T-helper 1 cell (primary cell): ENCODE data around the gene LRCOL1.
"Not testable (repeated sequence)": the region's sequence is repeated elsewhere in the genome, so short reads cannot be mapped to it uniquely, and the experiment has no call there.

Experiments used
- DNase-seq, 5 donors: peaks; one replicate each; pipeline ENCODE4 v3.0.0-alpha.2; 2012 to 2020

Gene LRCOL1

DNA sequence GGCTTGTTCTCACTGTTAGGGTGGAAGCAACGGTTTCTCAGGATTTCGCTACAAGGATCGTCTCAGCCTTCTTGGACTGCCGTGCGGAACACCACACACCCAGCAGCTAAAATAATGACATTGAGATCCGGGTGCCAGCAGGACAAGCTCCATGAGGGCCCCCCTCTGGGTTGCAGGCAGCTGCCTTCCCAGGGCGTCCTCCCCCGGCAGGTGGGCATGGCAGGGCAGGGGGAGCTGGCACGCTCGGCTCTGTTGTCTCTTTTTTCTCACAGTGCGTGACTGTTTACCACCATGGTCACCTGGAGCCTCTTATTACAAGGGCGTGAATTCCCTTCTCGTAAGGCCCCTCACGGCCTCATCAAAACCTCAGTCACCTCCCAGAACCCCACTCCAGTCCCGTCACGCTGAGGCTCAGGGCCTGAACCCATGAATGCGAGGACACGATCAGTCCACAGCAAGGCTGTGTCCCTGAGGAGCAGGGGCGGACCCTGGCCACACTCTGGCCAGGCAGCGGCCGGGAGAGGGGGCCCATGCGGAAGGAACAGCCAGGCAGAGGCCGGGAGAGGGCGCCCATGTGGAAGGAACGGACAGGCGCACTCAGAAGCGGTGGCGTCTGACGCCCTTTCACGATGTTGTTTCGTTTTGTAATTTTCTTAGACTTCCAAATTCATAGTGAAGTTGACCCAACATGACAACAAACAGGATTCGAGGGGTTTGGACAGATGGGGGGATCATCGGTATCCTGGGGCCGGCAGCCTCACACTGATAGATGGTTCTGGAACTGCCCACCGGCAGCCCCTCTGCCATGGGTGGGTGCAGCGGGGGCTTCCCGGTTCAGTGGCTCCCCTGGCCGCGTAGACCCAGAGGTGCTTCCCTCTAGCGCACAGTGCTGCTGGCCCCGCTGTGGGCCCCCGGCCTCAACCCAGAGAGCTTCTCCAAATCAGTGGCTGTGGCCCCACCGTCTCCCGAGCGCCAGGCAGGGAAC, 10.0 kb downstream of the LRCOL1 start:
- DNase-seq = peak in 1 of 5 donors; percentile 36

DNA sequence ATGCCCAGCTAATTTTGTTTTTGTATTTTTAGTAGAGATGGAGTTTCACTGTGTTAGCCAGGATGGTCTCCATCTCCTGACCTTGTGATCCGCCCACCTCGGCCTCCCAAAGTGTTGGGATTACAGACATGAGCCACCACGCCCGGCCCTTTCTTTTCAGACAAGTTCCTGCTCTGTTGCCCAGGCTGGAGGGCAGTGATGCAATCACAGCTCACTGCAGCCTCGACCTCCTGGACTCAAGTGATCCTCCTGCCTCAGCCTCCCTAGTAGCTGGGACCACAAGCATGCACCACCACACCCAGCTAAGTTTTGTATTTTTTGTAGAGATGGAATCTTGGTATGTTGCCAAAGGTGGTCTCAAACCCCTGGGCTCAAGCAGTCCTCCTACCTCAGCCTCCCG, 10.9 kb downstream of the LRCOL1 start:
- not testable (repeated sequence) for DNase-seq

DNA sequence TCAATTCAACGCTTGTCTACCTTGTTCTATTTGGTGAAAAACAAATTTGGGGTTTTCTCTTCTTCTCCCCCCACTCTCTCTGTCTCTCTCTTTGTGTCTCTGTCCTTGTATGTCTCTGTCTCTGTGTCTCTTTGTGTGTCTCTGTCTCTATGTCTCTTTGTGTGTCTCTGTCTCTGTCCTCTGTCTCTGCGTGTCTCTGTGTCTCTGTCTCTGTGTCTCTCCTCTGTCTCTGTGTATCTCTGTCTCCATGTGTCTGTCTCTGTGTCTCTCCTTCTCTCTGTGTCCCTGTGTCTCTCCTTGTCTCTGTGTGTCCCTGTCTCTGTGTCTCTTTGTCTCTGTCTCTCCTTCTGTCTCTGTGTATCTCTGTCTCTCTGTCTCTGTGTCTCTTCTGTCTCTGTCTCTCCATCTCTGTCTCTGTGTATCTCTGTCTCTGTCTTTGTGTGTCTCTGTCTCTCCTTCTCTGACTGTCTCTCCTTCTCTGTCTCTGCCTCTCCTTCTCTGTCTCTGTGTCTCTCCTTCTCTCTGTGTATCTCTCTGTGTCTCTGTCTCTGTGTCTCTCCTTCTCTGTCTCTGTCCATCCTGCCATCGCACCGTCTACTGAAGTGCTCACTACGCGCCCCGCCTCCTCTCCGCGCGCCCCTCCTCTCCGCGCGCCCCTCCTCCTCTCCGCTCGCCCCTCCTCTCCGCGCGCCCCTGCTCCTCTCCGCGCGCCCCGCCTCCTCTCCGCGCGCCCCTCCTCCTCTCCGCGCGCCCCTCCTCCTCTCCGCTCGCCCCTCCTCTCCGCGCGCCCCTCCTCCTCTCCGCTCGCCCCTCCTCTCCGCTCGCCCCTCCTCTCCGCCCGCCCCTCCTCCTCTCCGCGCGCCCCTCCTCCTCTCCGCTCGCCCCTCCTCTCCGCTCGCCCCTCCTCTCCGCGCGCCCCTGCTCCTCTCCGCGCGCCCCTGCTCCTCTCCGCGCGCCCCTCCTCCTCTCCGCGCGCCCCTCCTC, 12.8 kb downstream of the LRCOL1 start:
- no peak for DNase-seq

DNA sequence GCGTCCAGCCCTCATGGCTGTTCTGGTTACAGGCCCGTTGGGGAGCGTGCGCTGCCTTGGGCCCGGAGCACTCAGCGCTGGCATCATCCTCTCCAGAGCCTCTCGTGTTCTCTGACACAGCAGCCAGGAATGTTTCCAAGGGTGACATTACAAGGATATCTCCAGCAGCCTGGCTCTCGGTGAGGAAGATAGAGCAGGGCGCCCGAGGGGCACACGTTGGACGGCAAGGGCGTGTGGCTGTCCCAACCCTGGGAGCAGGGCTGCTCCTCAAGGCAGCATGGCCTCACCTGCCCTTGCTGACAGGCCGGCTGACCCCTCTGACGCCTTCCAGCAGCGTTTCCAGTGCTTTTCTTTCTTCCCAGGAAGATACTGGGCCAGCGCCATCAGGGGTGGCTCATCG, 14.4 kb downstream of the LRCOL1 start:
- DNase-seq = no peak

DNA sequence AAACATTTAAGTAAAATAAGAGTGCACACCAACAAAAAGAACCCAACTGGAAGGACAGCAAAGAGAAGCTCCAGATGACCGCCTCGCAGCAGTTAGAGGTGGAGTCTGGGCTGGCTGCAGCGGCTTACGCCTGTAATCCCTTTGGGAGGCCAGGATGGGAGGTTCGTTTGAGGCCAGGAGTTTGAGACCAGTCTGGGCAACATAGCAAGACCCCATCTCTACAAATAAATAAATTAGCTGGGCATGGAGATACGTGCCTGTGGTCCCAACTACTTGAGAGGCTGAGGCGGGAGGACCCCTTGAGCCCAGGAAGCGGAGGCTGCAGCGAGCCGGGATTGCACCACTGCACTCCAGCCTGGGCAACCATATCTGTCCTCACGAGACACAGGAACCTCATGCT, 15.2 kb downstream of the LRCOL1 start:
- no peak for DNase-seq

DNA sequence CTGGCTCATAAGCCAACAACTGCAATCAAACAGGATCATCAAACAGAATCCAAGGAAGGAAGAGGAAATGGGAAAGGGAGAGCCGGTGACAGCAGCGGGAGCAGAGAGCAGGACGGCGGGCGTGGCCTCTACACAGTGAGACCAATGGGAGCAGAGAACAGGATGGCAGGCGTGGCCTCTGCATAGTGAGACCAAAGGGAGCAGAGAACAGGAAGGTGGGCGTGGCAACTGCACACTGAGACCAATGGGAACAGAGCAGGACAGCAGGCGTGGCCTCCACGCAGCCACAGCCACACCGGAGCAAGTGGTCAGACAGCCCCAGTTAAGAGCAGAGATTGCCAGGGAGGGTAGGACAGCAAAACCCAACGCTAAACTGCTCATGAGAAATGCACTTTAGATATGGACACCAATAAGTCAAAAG, 16.4 kb downstream of the LRCOL1 start:
- DNase-seq = peak in 1 of 5 donors; percentile 17

DNA sequence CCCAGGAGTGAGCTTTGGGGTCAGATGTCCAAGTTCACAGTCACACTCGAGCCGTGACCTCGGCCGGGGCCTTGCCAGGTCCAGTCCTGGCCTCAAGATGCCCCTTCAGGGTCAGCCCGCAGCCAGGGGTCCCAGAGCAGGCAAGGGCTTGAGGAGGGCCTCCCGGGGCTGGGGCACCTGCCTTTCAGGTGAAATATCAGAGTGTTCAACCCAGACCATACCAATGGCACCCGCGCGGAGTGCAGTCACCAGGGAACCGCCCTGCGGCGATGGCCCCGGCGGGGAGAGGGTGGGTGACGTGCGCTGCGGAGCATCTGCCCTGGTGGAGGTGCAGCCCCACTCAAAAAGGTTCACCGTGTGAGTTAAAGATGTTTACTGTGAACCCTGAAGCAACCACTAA, 16.9 kb downstream of the LRCOL1 start:
- DNase-seq = no peak

DNA sequence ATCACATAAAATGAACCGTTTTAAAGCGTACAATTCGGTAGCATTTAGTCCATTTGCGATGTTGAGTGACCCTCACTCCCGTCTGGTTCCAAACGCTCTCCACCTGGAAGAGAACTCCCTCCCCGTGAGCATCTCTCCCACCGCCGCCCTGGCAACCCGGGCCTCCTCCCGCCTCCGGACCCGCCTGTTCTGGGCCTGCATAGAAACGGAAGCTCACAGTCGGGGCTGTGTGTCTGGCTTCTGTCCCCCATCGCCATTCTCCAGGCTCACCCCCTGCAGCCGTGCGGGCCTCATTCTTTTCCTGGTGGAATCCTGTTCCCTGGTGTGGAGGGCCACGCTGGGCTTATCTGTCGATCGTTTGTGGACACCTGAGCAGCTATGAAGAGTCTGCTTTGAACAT, 17.3 kb downstream of the LRCOL1 start:
- DNase-seq = no peak

DNA sequence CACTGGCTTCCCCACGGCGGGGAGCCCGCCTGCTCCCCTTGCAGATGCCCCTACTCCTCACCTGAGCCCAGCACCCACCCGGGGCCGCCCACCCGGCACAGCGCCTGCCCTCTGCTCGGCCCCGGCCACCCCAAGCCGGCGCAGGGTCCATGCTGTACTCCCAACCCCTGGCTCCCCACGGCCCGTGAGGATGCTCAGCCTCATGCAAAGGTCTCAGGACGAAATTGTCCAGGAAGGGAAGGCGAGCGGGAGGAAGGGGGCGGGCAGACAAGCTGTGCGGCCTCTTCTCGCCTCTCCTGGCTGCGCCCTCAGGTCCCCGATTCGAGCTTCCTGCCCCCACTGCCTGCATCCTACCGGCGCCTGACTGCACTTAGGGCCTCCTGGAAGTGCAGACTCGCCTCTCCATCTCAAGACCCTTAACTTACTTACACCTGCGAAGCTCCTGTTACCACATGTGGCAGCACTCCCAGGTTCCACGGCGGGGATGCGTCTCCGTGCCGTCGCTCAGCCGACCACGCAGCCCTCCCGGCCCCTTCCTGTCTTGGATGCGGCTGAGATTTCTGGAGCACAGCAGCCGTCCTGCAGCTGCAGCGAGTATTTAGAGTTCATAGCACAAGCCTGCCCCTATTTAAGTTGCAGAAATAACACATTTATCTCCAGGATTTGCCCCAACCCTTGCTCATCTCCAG, 18.0 kb downstream of the LRCOL1 start:
- no peak for DNase-seq

DNA sequence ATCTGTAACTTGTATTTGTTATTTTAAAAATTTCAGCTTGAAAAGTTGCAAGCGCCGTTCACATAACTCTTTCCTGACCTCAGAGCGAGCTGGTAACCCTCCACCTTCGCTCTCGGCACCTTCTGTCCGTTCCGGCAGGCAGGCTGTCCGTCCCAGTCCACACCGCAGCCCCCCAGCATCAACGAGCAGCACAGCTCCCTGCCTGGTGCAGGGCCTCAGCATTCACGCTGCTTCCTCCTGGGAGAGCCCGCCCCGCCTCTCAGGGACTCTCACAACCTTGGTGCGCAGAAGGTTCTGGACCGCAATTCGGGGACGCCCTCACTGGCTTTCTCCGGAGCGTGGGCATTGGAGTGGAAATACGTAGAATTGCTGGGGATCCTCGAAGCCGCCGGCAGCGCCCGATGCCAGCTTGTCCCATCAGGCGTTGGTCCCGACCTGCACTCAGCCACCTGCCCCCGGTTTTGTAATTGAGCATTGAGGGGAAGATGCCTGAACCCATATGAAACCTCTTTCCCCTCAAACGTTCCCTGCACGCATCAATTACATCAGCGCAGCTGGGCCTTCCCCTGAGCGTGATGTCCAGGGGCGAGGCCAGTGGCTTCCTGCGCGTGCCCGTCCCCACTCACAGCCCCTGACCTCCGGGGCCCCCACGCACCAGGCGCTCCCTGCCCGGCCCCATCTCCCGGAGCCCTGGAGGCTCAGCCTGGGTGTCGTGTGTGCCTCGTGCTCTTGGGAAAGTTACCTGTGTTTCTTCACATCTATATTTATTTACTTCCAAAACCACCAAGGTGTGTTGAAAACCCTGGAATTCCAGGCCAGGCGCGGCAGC, 19.1 kb downstream of the LRCOL1 start:
- DNase-seq = no peak

DNA sequence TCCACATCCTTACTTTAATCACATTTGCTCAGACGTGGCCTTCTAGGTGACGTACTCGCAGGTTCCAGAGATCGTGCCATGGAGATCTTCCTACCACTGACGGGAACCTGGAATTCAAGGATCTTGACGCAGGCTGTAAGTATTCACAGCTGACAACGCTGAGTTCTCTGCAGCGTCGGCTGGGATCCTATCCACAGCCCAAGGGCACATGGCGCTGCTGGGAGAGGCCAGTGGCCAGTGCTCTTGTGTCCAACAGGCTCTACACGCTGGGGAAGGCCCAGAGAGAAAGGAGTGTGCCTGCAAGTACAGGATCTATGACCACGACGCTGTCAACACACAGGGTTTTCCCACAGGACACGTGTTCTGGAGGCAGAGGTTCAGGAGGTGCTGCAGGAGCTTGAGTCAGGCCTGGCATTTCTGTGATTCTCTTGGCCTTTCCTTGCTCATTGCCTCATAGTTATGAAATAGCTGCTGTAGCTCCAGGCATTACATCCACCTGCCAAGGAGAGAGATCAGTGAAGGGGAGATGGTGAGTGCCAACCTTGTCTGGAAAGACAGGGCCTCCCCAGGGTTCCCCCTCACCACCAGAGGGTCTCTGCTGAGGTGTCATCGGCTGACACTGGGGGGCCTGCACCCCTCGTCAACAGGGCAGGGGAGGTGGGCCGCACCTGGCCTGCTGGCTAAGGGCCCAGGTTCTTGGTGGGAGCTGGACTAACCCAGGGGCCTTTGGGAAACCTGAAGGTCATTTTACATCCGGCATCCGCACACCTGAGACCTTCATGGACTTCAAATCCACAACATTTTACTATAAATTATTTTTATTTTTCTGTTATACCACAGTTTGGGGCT, 21.3 kb downstream of the LRCOL1 start:
- no peak for DNase-seq

DNA sequence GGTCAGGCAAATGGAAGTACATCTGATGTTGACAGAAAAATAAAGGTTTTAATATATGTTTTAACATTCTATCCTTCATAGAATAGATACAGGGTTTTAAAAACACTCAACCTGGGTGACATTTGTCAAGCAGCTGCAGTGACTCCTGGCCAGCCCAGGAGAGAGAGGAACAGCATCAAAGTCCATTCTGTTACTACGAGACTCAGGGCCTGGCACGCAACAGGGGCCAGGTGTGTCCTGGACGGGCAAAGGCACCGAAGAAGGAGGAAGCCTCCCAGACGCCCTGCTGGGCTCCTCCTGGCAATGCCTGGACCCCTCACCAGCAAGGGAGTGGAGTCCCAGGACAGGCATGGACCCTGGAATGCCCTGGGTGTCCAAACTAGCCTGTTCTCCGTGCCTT, 22.1 kb downstream of the LRCOL1 start:
- no peak for DNase-seq

DNA sequence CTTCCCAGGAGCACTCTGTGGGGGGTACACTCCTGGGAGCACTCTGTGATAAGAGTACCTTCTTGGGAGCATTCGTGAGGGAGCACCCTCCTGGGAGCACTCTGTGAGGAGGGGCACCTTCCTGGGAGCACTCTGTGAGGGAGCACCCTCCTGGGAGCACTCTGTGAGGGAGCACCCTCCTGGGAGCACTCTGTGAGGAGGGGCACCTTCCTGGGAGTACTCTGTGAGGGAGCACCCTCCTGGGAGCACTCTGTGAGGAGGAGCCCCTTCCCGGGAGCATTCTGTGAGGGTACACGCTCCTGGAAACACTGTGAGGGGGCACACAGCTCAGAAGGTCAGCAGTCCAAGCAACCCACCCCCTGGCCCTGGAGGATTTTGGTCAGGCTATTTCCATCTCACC, 22.6 kb downstream of the LRCOL1 start:
- DNase-seq = no peak

DNA sequence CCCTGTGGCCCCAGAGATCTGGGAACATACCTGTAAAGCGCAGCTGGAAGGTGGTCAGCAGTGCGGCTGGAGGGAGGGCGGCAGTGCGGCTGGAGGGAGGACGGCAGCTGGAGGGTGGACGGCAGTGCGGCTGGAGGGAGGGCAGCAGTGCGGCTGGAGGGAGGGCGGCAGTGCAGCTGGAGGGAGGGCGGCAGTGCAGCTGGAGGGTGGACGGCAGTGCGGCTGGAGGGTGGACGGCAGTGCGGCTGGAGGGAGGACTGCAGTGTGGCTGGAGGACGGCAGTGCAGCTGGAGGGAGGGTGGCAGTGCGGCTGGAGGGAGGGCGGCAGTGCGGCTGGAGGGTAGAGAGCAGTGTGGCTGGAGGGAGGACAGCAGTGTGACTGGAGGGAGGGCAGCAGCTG, 23.5 kb downstream of the LRCOL1 start:
- no peak for DNase-seq

DNA sequence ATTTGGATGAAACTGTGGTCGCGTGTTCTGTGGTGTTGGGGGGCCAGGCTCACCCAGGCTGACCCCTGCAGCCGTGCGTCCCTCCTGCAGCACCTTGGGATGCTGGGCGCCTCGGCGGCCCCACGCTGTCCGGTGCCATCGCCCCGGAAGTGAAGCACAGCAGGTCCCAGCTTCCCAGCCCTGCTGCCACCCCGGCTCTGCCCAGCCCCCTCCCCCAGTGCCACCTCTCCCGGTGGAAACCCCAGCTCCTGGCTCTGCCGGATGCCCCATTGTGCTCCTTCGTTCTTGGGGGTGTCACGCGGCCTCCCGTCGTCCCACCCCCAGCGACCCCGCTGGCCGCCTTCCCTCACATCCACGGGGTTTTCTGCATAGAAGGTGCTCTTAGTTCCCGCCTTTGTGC, 25.2 kb downstream of the LRCOL1 start:
- no peak for DNase-seq

DNA sequence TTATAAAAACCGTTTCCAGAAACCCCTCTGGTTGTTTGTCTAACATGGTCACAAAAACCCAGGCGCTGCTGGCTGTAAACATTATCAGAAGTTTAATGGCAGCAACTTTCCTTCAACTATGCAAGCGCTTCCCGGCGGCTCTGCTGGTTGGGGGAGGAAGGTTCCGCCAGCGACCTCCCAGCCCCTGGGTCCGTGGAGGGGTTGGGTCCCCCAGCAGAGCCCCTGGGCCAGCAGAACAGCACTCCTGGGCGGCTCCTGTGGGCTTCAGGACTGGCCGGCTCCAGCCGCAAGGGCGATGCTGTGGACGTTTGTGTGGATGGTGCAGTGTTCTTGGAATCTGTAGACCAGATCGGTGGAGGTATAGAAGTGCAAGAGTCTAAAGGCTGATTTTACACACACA, 26.0 kb downstream of the LRCOL1 start:
- no peak for DNase-seq

DNA sequence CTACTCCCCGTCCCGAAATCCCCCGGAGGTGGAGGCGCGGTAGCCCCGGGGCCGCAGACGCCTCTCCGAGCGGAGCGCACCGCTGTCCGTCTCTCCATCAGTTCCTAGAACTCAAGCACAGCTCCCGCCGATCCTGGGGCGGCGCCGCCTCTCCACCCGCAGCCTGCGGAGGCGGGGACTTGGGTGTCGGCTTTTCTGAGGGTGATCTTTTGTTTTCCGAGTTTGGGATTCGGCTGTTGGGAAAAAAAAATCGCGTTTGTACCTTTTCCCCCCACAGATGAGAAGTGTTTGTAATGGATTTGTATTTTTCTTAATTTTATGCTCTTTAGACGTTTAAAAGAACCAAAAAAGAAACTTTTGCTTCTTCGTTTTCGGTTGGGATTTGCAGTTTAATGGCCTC, 26.6 kb downstream of the LRCOL1 start:
- DNase-seq = no peak

DNA sequence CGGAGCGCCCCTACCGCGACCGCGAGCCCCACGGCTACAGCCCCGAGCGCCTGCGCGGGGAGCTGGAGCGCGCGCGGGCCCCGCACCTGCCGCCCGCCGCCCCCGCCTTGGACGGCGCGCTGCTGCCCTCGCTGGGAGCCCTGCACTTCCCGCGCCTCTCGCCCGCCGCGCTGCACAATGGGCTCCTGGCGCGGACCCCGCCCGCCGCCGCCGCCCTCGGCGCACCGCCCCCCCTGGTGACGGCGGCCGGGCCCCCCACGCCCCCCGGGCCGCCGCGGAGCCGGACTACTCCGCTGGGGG, 27.0 kb downstream of the LRCOL1 start:
- DNase-seq = no peak

DNA sequence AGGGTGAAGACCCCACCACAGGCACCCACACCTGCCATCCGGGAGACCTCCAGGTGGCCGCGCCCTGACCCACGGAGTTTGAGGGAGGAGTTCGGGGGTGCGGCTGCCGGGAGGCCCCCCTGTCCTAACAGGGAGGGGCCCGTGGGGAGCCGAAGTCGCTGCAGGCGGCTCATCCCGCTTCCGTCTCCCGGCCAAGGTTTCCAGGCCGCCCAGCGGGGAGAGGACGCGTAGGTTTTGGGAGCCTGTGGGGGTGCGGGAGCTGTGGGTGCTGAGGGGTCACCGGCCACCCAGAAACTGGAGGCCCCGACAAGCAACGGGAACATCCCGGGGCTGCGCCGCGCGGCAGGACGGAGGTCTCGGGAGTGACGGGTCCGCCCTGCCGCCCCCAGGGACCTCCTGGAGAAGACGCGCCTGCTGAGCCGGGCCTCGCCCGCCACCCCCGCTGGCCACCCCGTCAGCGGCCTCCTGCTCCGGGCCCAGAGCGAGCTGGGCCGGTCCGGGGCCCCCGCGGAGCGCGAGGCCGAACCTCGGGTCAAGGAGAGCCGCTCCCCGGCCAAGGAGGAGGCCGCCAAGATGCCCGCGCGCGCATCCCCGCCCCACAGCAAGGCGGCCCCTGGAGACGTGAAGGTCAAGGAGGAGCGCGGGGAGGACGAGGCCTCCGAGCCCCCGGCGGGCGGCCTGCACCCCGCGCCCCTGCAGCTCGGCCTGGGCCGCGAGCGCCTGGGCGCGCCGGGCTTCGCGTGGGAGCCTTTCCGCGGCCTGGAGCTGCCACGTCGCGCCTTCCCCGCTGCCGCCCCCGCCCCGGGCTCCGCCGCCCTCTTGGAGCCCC, 27.6 kb downstream of the LRCOL1 start:
- DNase-seq = no peak

DNA sequence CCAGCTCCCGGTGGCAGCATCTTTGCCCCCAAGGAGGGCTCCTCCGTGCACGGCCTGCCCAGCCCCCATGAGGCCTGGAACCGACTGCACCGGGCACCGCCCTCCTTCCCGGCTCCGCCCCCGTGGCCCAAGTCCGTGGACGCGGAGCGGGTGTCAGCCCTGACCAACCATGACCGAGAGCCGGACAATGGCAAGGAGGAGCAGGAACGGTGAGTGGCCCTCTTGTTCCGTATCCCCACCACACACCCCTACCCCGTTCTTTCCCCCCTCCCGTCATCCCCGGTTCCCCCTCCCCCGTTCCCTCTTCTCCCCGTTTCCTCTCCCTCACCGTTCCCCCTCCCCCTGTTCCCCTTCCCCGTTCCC, 28.3 kb downstream of the LRCOL1 start:
- no peak for DNase-seq
